Prostate gland (tissue), 2 donors: ENCODE measurements around the gene NHERF2.

Experiments used
- CTCF ChIP-seq, 4 experiments: fragments of 200-600 bp in 2 of 4; fragments of 450-650 bp in 2 of 4; sonication (generic) in 2 of 4; IDR thresholded peaks; 1 replicate in 3 of 4; 2 replicates in 1 of 4; pipeline ENCODE4 v1.5.1; 2016 to 2019; ENCODE audit warnings: antibody characterized with exemption in 4 of 4, mild to moderate bottlenecking in 2 of 4, moderate library complexity in 2 of 4
- POLR2A ChIP-seq: fragments of 450-650 bp; IDR thresholded peaks from one replicate; pipeline ENCODE4 v1.6.1; 2016; ENCODE audit warnings: antibody characterized with exemption, mild to moderate bottlenecking
- POLR2AphosphoS5 ChIP-seq: sonication (generic); formaldehyde crosslinking; IDR thresholded peaks from one replicate; pipeline ENCODE4 v1.6.1; 2017; ENCODE audit warnings: antibody characterized with exemption

- TF ChIP-seq CTCF (IDR thresholded peaks at IDR 0.05) = no peak
- TF ChIP-seq POLR2A = no peak
- TF ChIP-seq POLR2AphosphoS5 = no peak
These were observed 31.7 kb downstream of the NHERF2 start for GRCh38 chr16:2058420-2058819.
